HG03060 (cell line): Measurements from ENCODE around the gene MSH3.

Experiments
- ATAC-seq: cut with Tn5 transposase; IDR thresholded peaks from one replicate; pipeline ENCODE4 v1.9.1; 2021; ENCODE audit warnings: low read depth, moderate number of reproducible peaks; ENCODE audit not compliant: unreplicated experiment

Gene MSH3

DNA sequence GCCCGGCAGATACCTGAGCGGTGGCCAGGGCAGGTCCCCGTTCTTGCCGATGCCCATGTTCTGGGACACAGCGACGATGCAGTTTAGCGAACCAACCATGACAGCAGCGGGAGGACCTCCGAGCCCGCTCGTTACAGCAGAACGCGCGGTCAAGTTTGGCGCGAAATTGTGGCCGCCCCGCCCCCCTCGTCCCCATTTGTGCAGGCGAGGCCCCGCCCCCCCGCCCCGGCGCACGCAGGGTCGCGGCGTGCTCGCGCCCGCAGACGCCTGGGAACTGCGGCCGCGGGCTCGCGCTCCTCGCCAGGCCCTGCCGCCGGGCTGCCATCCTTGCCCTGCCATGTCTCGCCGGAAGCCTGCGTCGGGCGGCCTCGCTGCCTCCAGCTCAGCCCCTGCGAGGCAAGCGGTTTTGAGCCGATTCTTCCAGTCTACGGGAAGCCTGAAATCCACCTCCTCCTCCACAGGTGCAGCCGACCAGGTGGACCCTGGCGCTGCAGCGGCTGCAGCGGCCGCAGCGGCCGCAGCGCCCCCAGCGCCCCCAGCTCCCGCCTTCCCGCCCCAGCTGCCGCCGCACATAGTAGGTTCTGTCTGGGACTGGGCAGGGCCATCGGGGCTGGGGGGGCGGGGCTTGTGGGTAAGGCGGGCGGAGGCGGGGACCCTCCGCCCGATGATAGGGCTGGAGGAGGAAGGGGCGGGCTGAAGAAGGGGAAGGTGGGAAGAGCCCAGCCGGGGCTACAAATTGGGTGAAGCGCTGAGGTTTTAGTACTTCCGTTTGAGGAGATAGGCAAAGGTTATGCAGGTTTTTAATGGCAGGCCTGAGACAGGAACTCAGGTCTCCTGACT, at the start of gene MSH3, which contains the start of gene DHFR:
Gene MSH3 (plus strand): TSS at position 262 of the 840 bp plus-strand sequence. CDS start 76 bp downstream, at position 338.
Gene DHFR (minus strand): TSS at position 593 of the 840 bp plus-strand sequence. CDS start 494 bp downstream, at position 99.
- ATAC-seq, result no peak

DNA sequence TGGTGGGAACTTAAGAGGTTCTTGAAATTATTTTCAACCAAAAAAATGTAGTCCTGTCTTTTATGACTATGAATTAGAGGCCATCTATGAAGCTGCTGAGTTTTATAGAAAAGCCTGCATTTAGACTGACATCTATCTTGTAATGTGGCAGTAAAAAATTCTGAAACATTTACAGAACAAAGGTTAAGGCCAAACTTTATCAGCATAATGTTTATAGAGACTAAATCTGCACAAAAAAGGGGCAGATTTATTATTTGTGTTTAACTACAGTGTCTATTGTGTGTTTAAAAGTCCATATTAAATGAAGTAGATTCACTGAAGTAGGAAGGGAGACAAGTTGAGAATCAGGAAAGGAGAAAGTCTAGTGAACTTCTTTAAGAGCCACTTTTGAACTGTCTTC, 47.1 kb upstream of the MSH3 start:
- ATAC-seq, result no peak

DNA sequence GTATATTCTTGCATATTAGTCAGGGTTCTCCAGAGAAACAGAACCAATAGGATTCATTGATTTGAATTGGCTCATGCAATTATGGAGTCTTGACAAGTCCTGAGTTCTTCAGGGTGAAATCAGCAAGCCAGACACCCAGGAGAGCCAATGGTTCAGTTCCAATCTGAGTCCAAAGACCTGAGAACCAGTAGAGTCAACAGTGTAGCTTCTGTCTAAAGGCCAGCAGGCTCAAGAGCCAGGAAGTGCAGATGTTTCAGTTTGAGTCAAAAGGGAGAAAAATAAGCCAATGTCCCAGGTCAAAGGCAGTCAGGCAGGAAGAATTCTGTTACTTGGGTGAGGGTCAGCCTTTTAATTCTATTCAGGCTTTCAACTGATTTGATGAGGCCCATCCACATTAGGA, 46.6 kb upstream of the MSH3 start:
- ATAC-seq, result no peak

DNA sequence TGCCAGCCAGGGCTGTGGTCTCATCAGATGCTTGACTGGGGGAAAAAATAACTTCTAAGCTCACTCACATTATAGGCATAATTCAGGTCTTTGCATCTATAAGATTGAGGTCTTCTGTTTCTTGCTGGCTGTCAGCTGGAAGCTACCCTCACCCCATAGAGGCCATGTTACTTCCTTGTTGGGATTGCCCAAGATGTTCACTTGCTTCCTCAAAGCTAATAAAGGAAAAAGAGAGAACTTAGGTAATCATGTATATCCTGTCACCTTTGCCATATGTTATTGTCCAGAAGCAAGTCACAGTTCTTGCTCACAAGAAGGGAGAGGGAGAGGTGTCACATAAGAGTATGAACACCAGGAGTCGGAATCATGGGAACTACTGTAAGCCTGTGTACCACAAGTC, 45.7 kb upstream of the MSH3 start:
- ATAC-seq, result no peak

DNA sequence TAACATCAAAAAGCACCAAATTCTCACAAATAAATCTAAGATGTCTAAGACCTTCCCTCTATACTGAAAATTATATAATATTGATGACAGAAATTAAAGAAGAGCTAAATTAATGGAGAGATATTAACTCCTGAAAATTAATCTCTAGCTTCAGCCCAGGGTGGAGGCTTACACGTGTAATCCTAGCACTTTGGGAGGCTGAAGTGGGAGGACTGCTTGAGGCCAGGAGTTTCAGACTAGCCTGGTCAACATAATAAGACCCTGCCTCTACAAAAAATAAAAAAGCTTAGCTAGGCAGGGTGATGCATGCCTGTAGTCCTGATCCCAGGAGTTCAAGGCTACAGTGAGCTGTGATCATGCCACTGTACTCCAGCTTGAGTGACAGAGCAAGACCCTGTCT, 44.8 kb upstream of the MSH3 start:
- no peak for ATAC-seq

DNA sequence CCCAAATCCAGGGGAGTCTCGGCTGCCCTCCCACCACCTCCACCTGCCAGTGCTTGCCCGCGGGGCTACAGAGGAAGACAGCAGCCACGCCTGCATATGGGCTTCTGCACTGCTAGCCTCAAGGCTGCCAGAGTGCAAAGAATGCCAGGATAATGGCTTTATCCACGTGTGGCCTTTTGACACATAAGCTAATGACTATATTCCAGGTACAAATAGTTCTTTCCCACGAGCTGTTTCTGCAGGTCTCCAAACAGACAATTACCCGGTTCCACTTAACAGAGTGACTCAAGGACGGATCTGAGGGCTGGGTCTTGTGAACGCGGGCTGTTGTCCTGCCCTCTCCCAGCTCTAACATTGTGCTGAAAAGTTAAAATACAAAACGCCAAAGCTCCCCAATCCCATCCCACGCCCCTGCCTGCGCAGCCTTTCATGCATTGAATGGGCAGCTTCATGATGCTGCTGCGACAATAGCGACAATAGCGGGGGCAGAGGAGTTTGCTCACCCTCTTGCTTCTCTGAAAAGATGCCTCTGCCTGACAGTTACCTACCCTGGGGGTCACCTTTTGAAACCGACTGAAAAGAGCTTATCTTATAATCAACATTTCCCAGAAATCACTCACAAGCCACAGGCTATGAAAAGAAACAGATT, 39.1 kb upstream of the MSH3 start:
- ATAC-seq, result no peak

DNA sequence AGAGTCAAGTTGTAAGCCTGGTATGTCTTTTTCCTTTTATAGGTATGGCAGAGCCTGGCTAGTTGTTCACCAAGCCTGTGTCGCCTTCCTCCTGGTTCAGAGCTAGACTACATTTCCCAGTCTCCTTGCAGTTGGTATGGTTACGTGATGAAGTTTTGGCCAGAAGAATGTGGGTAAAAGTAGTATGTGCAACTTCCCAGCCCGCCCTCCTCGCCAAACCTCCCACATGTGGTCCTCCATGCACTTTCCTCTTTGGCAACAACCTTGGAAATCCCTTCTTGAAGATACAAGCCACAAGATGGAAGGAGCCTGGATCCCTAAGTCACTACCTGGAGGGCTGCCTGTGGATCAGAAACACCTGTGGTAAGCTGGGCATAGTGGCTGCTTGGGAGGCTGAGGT, 36.0 kb upstream of the MSH3 start:
- ATAC-seq, result no peak

DNA sequence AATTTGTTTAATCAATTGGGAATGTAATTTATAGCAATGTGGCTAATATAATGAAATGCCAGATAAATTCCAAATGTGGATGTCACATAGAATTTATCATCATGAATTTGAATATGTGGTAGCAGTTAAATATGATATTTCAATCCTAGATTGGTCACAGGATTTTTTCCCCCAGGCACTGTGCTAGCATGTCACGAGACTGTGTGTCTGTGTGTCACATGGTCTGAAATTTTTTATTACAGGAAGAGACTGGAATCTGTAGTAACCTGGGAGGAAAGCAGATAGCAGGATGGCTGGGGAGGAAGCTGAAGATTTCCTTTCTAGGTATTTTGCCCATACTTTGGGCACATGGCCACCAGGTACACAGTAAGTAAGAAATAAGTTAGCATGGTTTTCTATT, 35.4 kb upstream of the MSH3 start:
- ATAC-seq, result no peak

DNA sequence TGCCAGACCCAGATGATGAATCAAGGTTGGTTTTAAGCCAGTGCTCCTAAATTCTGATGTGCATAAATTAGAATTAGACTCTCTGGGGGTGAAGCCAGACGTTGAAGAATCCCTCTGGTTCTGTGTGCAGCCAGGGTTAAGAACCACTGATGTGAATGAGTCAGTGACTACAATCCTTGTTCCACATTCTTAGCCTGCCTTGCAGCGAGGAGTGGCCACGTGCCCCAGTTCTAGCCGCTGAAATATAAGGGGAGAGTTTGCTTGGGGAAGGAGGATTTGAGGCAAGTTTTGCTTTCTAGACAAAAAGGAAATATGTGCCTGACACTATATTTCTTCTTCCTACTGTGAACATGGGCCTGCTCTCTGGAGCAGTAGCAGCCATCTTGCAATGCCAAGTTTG, 34.2 kb upstream of the MSH3 start:
- no peak for ATAC-seq

DNA sequence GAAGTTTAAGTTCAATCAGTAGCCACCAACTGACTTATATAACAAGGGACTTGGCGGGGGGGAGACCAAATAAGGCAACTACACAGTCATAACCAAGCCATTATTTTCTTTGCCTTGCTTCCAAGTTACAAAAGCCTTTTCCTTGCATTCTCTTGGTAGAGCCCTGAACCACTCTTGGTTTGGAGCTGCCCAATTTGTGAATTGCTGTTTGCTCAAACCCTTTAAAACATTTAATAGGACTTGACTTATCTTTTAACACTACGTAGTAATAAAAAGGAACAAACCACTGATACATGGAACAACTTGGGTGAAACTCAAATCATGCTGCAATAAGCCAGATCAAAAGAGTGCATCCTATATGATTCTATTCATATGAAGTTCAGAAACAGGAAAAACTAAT, 31.7 kb upstream of the MSH3 start:
- ATAC-seq, result no peak

DNA sequence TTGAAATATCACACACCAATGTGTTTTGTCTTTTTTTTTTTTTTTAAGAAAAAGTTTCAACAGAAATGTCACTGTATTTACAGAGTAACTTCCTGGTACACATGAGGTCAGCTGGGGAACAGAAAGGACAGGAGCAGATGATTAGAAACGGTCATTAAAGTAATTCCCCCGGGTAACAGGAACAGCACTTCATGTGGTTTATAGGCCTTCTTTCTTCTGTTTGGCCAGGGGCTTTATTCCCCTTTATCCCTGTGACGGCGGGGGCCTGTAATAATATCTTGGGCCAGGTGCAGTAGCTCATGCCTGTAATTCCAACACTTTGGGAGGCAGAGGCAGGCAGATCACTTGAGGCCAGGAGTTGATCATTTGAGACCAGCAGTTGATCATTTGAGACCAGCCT, 30.5 kb upstream of the MSH3 start:
- ATAC-seq, result no peak

DNA sequence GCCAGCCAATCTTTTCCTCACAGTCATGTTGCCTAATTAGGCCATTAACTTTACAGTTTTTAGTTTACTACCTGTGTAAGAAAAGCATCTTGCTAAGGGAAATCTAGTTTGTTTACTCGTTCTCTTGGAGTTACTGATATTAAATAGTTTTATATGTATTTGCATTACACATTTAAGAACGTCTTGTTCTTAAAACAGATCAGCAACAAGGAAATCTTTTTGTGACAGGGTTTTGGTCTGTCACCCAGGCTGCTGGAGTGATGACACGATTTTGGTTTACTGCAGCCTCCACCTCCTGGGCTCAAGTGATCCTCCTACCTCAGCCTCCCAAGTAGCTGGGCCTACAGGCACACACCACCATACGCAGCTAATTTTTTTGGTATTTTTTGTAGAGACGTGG, 29.2 kb upstream of the MSH3 start:
- no peak for ATAC-seq

DNA sequence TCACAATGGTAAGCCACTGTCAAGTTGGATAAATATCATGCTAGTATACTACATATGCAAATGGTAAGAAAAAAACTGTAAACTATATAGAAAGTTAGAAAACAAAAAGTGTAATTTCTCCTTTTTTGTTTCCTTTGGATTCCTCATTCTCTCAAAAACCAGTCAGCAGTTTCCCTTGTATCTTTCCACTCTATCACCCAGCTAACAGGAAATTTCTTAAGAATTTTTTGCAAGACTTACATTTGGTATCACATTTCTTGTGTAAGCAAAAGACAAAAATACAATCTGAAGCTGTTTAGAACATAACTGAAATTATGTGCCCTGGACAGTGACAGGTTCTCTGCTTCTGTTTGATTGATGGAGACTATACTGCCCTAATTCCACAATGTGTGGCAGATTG, 25.2 kb upstream of the MSH3 start:
- ATAC-seq, result no peak

DNA sequence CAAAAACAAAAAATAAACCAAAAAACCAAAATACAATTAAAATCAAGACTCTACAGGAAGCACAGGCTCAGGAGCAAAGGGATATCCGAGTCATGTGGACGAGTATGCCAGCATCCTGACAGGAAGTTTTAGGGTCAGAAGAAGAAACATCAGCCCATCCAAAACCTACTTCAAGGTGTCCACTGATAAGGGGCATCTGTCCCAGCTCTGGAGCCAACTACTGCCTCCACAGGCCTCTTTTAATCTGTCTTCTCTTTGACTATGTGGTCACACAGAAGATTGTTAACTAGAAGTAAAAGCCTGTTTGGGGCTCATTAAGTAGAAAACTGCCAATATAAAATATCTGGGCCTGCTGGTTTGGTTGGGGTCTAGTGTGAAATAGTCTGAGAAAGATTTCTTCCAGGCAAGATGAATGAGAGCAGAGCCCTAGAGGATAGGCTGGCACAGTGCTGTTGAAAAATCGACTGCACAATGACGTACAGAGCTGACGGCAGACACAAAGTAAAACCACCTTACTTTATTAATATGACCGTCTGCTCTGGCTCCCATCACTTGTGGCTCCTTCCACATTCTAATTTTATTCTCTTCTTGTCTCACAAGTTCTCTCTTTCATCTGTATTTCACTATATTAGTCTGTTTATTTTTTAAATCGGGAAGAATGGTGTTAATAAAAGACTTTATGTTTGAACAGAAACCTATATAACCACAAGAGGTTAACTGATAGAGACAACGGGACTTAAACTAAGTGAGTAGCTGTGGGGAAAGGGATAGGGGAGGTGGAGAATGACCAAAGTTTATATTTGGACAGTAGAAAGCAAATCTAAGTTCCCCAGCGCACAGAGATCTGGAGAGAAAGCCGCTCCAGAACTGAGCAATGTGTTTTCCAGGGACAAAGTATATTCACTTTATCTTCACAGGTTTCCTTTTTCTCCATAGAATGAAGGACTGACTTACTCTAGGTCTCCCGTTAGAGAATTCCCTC, 22.9 kb upstream of the MSH3 start:
- no peak for ATAC-seq

DNA sequence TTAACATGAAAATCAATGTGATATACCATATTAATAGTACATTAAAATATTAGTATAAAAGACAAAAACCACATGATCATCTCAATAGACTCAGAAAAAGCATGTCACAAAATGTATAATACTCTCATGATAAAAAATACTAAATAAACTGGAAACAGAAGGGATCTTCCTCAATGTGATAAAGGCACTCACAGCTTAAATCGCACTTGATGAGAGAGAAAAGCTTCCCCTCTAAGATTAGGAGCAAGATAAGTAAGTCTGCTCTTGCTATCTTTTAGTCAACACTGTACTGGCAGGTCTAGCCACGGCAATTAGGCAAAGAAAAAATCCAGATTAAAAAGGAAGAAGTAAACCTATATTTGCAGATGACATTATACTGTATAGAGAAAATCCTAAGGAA, 21.8 kb upstream of the MSH3 start:
- no peak for ATAC-seq

DNA sequence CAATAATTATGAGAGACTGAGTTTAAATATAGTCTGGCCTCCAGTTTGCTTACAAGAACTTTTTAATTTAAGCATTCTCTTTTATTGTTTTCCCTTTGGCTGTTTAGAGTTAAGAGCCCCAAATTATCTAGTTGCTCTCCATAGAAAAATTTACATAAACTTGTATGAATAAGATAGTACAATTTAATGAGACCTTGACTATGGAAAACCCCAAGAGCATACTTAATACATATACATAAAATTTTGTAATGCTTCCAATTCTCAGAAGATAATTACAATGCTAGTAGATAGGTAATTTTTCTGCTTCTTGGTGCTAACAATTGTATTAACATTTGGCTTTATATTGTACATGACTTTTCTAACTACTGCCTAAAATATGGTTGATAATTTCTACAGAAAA, 20.3 kb upstream of the MSH3 start:
- ATAC-seq, result no peak

DNA sequence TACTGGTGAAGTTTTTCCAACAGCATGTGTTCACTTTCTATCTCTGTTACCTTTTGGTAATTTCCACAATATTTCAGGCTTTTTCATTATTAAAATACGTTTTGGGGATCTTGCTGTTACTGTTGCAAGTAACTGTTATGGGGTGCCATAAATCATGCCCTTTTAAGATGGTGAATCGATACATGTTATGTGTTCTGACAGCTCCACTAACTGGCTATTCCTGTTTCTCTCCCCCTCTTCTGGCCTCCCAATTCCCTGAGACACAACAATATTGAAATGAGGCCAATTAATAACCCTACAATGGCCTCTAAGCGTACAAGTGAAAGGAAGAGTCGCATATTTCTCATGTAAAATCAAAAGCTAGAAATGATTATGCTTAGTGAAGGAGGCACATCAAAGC, 13.1 kb upstream of the MSH3 start:
- ATAC-seq, result no peak

DNA sequence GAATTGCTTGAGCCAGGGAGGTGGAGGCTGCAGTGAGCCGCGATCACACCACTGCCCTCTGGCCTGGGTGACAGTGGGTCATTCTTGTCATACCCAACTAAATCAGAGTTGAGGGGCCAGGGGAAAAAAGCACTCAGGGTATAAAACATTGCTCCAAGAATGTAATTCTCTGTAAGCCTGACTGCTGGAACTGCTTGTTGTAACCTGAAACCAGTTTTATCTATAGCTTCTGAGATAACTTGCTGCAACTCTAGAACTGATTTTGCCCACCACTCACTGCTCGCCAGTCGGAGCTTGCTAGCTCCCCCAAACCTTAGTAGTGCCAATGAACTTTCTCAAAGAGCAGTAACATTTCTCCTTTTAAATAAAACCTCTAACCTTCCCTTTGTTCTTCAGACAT, 9.6 kb upstream of the MSH3 start:
- ATAC-seq, result no peak

DNA sequence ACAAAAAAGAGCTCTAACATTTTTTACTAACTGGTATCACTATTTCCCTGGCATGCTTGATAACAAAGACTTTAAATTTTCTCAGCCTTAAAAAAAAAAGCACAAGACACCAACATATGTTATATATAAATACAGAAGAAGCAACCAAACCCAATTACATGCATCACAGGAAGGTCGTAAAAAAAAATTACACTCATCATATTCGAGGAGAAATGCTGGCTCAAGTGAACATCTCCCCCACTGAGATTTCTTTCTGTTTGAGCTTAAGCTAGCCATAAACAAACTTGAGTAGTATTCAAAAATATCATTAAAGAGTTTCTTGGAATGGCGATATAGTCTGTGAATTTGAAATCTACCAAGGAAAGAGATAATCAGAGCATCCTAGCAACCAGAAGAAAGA, 7.5 kb upstream of the MSH3 start:
- no peak for ATAC-seq

DNA sequence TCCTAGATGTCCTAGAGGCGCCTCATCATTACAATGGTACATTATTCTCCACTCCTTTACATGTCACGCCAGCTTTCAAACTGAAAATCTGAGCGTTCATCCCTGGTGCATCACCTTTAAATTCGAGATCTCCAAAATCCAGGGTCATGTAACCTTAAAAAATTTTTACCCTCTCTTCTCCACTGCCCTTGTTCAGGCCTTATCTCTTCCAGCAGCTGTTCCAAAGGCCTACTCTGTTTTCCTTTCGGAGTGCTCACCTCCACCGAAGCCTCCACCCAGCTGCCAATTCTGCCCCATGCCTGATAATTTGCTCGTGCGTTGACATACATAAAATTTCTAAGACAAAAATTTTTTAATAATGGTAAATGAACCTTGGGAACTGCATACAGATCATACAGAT, 950 bp upstream of the MSH3 start:
- no peak for ATAC-seq

DNA sequence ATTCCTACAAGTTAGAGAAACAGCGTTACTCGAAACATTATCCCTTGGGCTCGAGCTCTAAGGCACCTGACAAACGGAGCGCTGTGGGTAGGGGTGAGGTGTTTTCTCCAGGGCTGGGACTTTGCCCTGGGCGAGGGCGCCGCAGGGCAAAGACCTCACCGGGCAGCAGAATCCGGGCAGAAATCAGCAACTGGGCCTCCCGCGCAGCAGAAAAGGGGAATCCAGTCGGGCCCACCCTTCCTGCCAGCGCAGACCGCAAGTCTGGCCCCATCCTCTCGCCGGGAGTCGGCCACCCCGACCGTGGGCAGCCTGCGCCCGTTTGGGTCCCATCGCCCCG, 430 bp upstream of the MSH3 start:
- no peak for ATAC-seq
